ENCODE measurements around the gene RPL19. TPM values are rescaled to one million over a fixed set of nuclear protein-coding genes. Genes with fewer than 3 reads are reported as not detected.

Gene RPL19
- total RNA-seq, 2 donors from 2014 or later, result 2,432 to 2,485 TPM

DNA sequence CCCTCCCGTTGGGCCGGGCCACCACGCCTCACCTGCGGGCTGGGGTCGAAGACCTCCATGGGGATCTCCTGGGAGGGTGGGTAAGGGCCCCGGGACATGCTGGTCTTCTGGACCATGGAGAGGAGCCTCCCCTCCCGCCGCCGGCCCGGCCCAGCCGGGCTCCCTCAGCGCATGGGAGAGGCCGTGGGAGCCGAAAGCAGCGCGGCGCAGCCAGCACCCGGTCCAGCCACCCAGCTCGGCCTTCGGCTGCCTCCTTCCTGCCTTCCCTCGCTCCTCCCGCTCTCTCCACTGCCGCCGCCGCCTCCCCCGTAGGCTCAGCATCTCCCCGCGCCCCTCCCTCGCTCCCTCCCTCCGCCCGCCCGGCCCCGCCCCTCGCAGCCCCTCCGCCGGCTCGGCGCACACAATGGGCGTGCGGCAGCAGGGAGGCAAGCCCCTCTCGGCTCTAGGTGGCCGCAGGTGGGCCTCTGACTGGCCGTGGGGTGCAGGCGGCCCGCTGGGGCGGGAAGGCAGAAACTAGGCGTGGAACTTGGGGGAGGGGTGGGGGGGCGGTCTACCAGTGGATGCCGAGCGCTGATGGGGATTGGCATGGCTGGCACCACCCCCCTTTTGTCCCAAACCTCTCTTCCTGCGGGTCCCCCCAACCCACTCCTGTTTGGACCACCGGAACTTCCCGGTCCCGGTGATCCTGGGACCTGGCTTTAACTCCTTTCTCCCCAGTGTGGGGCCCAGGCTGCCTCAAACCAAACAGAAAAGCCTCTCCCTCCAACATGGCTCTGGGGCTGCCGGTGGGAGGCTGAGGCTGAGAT, 2.5 kb upstream of the RPL19 start, which contains the start of gene CACNB1:
CACNB1 (minus strand) TSS at position 290 of the 806 bp plus-strand sequence; CDS start at position 116, 174 bp downstream.
- Mint-ChIP-seq H3K9me3 (no peaks in the 10 kb centered on the region), H3K4me3 (peak within 1 kb of the TSS; percentile 83), H3K27ac (peak within 1 kb of the TSS; percentile 70), H3K36me3 (ENCODE audit: low read depth) (peaks cover 41% of the 10 kb centered on the region), H3K27me3 (no peaks in the 10 kb centered on the region), H3K4me1 (peaks cover 10% of the 10 kb centered on the region)
- peak; percentile 73 for ATAC-seq (replicated peaks)

DNA sequence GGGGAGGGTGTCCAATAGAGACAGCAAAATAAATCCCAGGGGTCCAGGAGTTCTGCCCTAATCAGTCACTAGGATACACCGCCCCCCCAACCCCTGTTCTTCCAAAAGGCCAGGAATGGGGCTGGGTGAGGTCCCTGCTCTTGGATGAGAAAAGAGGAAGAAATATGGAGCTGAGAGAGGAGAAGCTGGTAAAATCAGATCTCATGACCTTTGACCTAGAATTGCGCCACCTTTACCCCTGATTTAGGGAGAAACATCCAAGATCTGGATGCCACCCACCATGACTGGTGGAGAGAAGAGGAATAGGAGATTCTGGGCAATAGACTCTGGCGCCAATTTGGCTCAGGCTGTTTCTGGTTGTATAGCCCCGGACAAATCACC, 1.9 kb upstream of the RPL19 start:
- ATAC-seq (replicated peaks), result no peak
- no peaks in the 10 kb centered on the region for H3K9me3 Mint-ChIP-seq
- H3K27me3 Mint-ChIP-seq, result no peaks in the 10 kb centered on the region
- peaks cover 14% of the 10 kb centered on the region for H3K4me1 Mint-ChIP-seq
- H3K36me3 Mint-ChIP-seq (ENCODE audit: low read depth), result peaks cover 45% of the 10 kb centered on the region
- peak overlapping the region; percentile 83 for H3K4me3 Mint-ChIP-seq
- no peak overlapping the region for H3K27ac Mint-ChIP-seq

DNA sequence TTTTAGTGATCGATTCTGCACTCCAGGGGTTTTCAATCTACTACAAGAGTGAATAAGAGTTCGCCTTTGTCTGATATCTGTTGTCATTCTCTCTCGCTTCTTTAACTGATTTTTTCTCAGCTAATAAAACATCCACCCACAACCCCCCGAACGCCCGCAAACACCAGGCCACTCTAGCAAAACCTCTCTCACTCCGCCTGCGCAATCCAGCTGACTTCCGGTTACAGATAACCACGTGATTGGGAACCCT, 338 bp upstream of the RPL19 start:
- Mint-ChIP-seq H3K9me3 (no peaks in the 10 kb centered on the region), H3K4me1 (peaks cover 13% of the 10 kb centered on the region), H3K36me3 (ENCODE audit: low read depth) (peaks cover 51% of the 10 kb centered on the region), H3K27me3 (no peaks in the 10 kb centered on the region), H3K4me3 (peak overlapping the region; percentile 83), H3K27ac (peak overlapping the region; percentile 98)
- ATAC-seq (replicated peaks), result peak; percentile 70

DNA sequence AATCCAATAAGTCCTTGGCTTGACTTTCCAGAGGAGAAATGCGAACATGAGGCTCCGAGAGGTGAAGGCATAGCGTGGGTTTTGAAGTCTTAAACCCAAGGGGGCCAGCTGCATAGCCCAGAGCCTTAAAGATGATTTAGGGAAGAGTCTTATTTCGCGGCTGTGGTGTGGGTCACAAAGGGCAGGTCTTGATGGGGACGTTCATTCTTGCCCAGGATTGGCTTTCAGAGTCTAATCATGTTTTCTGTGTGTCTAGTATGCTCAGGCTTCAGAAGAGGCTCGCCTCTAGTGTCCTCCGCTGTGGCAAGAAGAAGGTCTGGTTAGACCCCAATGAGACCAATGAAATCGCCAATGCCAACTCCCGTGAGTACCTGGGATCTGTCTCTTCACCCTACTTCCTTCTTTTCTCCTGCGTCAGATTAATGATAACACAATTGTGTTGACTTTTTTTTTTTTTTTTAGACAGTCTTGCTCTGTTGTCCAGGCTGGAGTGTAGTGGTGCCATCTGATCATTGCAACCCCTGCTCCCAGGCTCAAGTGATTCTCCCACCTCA, 951 bp downstream of the RPL19 start:
- Mint-ChIP-seq H3K9me3 (no peaks in the 10 kb centered on the region), H3K36me3 (ENCODE audit: low read depth) (peaks cover 56% of the 10 kb centered on the region), H3K27me3 (no peaks in the 10 kb centered on the region), H3K27ac (peak overlapping the region; percentile 98), H3K4me3 (peak overlapping the region; percentile 83), H3K4me1 (peaks cover 13% of the 10 kb centered on the region)
- ATAC-seq (replicated peaks), result no peak

- Mint-ChIP-seq H3K4me1 (peaks cover 20% of the 10 kb centered on the region), H3K36me3 (ENCODE audit: low read depth) (peaks cover 56% of the 10 kb centered on the region), H3K9me3 (no peaks in the 10 kb centered on the region), H3K27me3 (no peaks in the 10 kb centered on the region), H3K4me3 (peak overlapping the region; percentile 20), H3K27ac (peak overlapping the region; percentile 58)
- no peak for ATAC-seq (replicated peaks)
Observed at GRCh38 chr17:39204245-39204644, 4.2 kb downstream of the RPL19 start.

DNA sequence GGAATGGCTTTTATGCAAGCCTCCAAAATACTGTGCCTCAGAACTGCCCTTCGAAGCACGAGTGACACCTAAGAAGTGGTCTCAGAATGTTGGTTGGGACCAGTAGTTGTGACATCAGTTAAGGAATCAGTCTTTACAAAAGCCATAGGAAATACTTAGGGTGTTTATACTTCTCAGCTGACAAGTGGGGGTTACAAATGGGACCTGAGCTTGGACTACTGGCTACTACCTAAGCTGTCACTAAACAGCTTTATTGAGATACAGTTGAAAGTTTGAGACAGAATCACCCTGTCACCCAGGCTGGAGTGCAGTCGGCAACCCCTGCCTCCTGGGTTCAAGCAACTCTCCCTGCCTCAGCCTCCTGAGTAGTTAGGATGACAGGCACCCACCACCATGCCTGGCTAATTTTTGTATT, 5.0 kb downstream of the RPL19 start:
- Mint-ChIP-seq H3K27me3 (no peaks in the 10 kb centered on the region), H3K4me3 (peak overlapping the region; percentile 20), H3K36me3 (ENCODE audit: low read depth) (peaks cover 52% of the 10 kb centered on the region), H3K27ac (peak overlapping the region; percentile 58), H3K9me3 (no peaks in the 10 kb centered on the region), H3K4me1 (peaks cover 20% of the 10 kb centered on the region)
- ATAC-seq (replicated peaks), result no peak

DNA sequence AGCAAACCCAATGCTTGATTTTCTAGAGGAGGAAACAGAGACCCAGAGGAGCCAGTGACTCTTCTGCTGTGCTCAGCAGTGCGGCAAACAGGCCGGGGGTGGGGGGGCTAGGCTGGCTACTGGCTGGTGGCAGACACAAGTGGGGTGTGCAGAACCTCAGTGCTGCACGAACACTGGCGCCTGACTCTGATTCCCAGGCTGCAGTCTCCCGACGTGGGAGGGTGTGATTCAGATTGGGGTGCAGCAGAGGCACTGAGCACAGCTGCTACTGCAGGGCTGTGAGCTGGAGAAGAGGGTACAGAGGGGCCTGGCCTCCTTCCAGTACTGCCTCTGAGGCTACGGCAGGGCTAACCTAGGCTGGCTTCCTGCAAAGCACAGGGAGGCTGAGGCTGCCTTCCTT, 8.1 kb downstream of the RPL19 start:
- Mint-ChIP-seq H3K9me3 (no peaks in the 10 kb centered on the region), H3K27ac (no peak overlapping the region), H3K27me3 (no peaks in the 10 kb centered on the region), H3K36me3 (ENCODE audit: low read depth) (peaks cover 21% of the 10 kb centered on the region), H3K4me1 (peaks cover 11% of the 10 kb centered on the region), H3K4me3 (peak overlapping the region; percentile 70)
- ATAC-seq (replicated peaks), result peak; percentile 16

DNA sequence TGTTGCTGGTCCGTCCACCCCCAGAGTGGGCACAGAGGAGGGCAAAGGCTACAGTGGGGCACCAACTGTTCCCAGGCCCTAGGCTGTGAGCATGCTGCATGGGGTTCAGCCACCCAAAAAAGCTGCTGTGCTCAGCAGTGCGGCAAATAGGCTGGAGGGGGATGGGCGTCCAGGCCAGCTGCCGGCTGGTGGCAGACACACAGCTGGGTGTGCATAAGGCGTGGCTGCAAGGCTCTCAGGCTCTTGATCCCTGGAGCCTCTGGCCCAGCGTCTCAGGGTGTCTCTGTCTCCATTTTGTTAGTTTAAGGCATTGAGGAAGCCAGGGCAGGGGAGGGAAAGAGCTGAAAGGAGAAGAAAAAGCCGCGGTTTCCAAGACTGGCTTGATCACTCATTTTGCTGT, 8.8 kb downstream of the RPL19 start:
- peaks cover 8% of the 10 kb centered on the region for H3K4me1 Mint-ChIP-seq
- no peaks in the 10 kb centered on the region for H3K9me3 Mint-ChIP-seq
- H3K36me3 Mint-ChIP-seq (ENCODE audit: low read depth), result peaks cover 14% of the 10 kb centered on the region
- H3K4me3 Mint-ChIP-seq, result peak overlapping the region; percentile 70
- no peak for ATAC-seq (replicated peaks)
- H3K27ac Mint-ChIP-seq, result no peak overlapping the region
- no peaks in the 10 kb centered on the region for H3K27me3 Mint-ChIP-seq

- H3K9me3 Mint-ChIP-seq, result no peaks in the 10 kb centered on the region
- H3K27me3 Mint-ChIP-seq, result no peaks in the 10 kb centered on the region
- H3K4me3 Mint-ChIP-seq, result peak overlapping the region; percentile 70
- H3K4me1 Mint-ChIP-seq, result peaks cover 7% of the 10 kb centered on the region
- H3K36me3 Mint-ChIP-seq (ENCODE audit: low read depth), result peaks cover 8% of the 10 kb centered on the region
- ATAC-seq (replicated peaks), result peak; percentile 87
- no peak overlapping the region for H3K27ac Mint-ChIP-seq
Observed at GRCh38 chr17:39209317-39210092, 9.4 kb downstream of the RPL19 start.

- peak overlapping the region; percentile 33 for H3K27ac Mint-ChIP-seq
- H3K4me3 Mint-ChIP-seq, result peak overlapping the region; percentile 70
- peaks cover 7% of the 10 kb centered on the region for H3K4me1 Mint-ChIP-seq
- H3K36me3 Mint-ChIP-seq (ENCODE audit: low read depth), result peaks cover 2% of the 10 kb centered on the region
- no peaks in the 10 kb centered on the region for H3K27me3 Mint-ChIP-seq
- no peaks in the 10 kb centered on the region for H3K9me3 Mint-ChIP-seq
- ATAC-seq (replicated peaks), result no peak
Observed at GRCh38 chr17:39210093-39210434, 10.0 kb downstream of the RPL19 start.

DNA sequence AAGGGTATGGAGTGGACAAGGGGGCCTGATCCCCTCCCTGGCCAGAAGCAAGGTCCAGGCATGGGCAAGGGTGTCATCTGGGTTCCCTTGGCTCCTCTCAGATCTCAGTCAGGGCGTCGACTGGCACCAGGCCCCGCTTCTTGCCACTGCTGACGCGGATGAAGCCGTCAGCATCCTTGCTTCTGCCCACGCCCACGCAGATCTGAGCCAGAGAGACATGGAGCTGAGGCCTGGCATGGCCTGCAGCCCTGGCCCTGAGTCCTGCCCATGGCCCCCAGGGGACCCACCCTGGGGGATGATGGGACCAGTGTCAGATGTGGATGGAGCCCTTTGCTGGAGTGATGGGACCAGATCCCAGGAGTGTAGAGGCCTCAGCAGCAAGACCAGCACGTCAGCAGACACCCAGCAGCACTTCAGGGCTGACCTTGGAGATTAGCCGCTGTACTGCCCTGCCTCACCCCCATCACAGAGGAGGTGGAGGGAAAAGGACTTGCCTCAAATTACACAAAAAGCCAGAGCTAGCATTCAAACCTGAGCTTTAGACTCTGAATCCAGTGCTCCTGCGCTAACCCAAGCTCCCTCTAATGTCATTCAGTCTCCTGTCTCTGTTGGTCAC, 12.2 kb downstream of the RPL19 start:
- Mint-ChIP-seq H3K9me3 (no peaks in the 10 kb centered on the region), H3K27me3 (peaks cover 6% of the 10 kb centered on the region), H3K36me3 (ENCODE audit: low read depth) (no peaks in the 10 kb centered on the region), H3K27ac (no peak overlapping the region), H3K4me1 (peaks cover 7% of the 10 kb centered on the region), H3K4me3 (no peak overlapping the region)
- ATAC-seq (replicated peaks), result no peak

DNA sequence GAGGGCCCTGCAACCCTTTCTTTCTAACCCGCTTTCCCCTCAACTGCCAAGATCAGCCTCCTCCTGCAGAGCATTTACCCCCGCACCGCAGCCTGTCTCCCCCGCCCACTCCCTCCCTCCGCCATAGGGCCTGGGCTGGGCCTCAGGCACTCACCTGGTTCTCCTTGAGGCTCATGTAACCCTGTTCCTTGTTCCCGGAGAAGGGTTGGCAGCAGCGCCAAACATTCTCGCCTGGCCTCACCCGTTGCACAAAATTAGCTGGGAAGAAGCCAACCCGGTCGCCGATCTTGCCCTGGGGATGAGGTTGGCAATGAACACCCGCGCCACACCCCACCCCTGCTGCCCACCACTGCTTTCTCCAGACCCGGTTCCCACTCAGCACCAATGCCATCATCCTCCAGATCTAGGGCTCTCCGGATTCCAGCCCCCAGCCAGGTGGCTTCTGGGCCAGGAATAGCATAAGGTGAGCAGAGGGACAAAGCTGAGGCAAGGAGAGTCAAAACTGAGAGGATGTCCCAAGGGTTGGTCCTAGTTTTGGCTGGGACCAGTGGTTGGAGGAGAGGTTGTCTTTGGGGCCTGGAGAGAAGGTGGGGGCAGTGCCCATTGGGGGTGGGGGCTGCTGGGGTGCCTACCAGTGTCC, 12.9 kb downstream of the RPL19 start:
- H3K36me3 Mint-ChIP-seq (ENCODE audit: low read depth), result no peaks in the 10 kb centered on the region
- no peaks in the 10 kb centered on the region for H3K9me3 Mint-ChIP-seq
- H3K27ac Mint-ChIP-seq, result no peak overlapping the region
- H3K4me3 Mint-ChIP-seq, result no peak overlapping the region
- H3K27me3 Mint-ChIP-seq, result peaks cover 6% of the 10 kb centered on the region
- peaks cover 7% of the 10 kb centered on the region for H3K4me1 Mint-ChIP-seq
- ATAC-seq (replicated peaks), result no peak

DNA sequence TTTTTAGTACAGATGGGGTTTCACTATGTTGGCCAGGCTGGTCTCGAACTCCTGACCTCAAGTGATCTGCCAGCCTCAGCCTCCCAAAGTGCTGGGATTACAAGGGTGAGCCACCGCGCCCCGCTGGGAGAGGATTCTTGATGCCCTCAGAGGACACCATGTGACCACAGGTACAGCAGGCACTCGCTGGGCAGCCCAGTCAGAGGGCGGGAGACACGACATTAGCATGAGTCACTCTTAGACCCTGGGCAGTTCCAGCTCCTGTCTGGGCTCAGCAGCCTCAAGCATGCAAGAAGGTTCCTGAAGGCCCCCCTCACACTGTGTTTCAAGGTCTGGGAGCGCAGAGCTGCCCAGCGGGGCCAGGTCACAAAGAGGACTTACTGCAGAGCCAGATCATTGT, 13.8 kb downstream of the RPL19 start:
- Mint-ChIP-seq H3K4me3 (no peak overlapping the region), H3K27ac (no peak overlapping the region), H3K27me3 (peaks cover 6% of the 10 kb centered on the region), H3K36me3 (ENCODE audit: low read depth) (no peaks in the 10 kb centered on the region), H3K4me1 (no peaks in the 10 kb centered on the region), H3K9me3 (no peaks in the 10 kb centered on the region)
- ATAC-seq (replicated peaks), result no peak

DNA sequence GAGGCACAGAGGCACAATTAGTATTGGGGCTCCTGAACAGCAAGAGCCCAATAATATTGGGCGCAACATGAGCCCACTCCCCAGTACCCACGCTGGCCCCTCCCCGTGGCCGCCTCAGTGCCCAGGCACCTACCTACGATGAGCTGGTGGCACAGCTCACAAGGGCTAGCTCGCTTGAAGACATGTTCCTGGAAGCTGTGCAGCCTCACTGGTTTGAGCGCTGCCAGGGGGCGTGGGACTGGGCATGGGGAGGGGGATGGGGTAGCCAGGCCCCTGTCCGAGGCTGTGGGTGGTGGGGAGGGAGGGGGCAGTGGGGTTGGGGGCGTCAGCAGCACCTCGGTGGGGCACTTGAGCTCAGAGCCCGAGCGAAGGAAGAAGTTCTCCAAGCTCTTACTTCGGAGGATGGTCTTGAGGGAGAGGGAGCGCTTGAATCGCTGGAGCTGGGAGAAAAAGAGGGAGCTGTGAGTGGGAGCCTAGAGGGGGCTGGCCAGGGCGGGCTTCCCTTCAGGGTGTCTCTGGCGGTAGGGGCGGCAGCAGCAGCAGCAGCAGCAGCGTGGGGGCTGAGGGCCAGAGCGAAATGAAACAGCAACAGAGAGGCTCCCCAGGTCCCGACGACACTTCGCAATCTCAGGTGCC, 17.8 kb downstream of the RPL19 start:
- Mint-ChIP-seq H3K27me3 (peaks cover 12% of the 10 kb centered on the region), H3K36me3 (ENCODE audit: low read depth) (no peaks in the 10 kb centered on the region), H3K4me3 (no peak overlapping the region), H3K9me3 (no peaks in the 10 kb centered on the region), H3K4me1 (no peaks in the 10 kb centered on the region), H3K27ac (no peak overlapping the region)
- ATAC-seq (replicated peaks), result no peak

All from activated T-helper 17 cell treated with anti-CD3 and anti-CD28 coated beads, Interleukin-2, amount 50 U/mL, for 72 hours (primary cell).